IMR-90 (cell line): Measurements from ENCODE around the gene NTRK3. TPM values are rescaled to one million over a fixed set of nuclear protein-coding genes. Genes with fewer than 3 reads are reported as not detected.

ENCODE experiments used
- ATAC-seq: fragments of 200-7000 bp; cut with Tn5 transposase; 2 replicates; pipeline ENCODE4 v1.9.1; 2020; ENCODE audit warnings: low read depth, mild to moderate bottlenecking, moderate library complexity
- BruUV-seq: library from RNA; stranded (reverse); fragments of 400-500 nt; replicated peaks from 2 replicates; lab custom pipeline; 2021; lab: Mats Ljungman, UMichigan
- CTCF ChIA-PET: fragments of 300-600 bp; formaldehyde crosslinking; extraction: SDS; loops from one replicate; lab custom pipeline; 2021; ENCODE audit warnings: antibody characterized with exemption; lab: Yijun Ruan, JAX
- POLR2A ChIA-PET: fragments of 300-600 bp; sonication (Branson Sonifier 250); formaldehyde crosslinking; loops from one replicate; lab custom pipeline; 2022; ENCODE audit warnings: antibody characterized with exemption; ENCODE audit not compliant: unreplicated experiment; lab: Charles Lee
- DNase-seq: peaks from one replicate; pipeline ENCODE4 v3.0.0; 2013
- H2AFZ ChIP-seq: replicated peaks from 2 replicates; pipeline ENCODE3; 2013; ENCODE audit warnings: low read length, mild to moderate bottlenecking; ENCODE audit not compliant: poor library complexity
- H2AK5ac ChIP-seq: 2 replicates; pipeline ENCODE4 v1.6.1; 2013; ENCODE audit warnings: low read depth, low read length, inconsistent platforms
- H2AK9ac ChIP-seq: replicated peaks from 2 replicates; pipeline ENCODE3; 2013; ENCODE audit warnings: mild to moderate bottlenecking, low read depth, low read length, moderate library complexity; ENCODE audit not compliant: poor library complexity
- H2BK120ac ChIP-seq: 2 replicates; pipeline ENCODE4 v1.6.1; 2013; ENCODE audit warnings: low read depth, low read length, inconsistent platforms
- H2BK15ac ChIP-seq: 3 replicates; pipeline ENCODE4 v1.6.1; 2013; ENCODE audit warnings: low read depth, low read length, inconsistent platforms
- H2BK20ac ChIP-seq: 2 replicates; pipeline ENCODE4 v1.6.1; 2013; ENCODE audit warnings: low read depth, mild to moderate bottlenecking, inconsistent platforms, low read length, moderate library complexity
- H2BK5ac ChIP-seq: 2 replicates; pipeline ENCODE4 v1.6.1; 2013; ENCODE audit warnings: mild to moderate bottlenecking, low read depth, low read length, inconsistent platforms; ENCODE audit not compliant: poor library complexity, severe bottlenecking
- H3K14ac ChIP-seq: replicated peaks from 2 replicates; pipeline ENCODE4 v1.6.1; 2013; ENCODE audit warnings: low read depth, low read length, inconsistent platforms
- H3K18ac ChIP-seq: 2 replicates; pipeline ENCODE4 v1.6.1; 2013; ENCODE audit warnings: low read depth, low read length, control low read depth
- H3K23ac ChIP-seq: 2 replicates; pipeline ENCODE4 v1.6.1; 2013; ENCODE audit warnings: low read depth, low read length, inconsistent platforms
- H3K27ac ChIP-seq: 2 replicates; pipeline ENCODE4 v1.5.1; 2013; ENCODE audit warnings: mild to moderate bottlenecking, control low read depth, low read length; ENCODE audit not compliant: insufficient read depth
- H3K27me3 ChIP-seq: 2 replicates; pipeline ENCODE4 v1.6.1; 2013; ENCODE audit warnings: low read length; ENCODE audit not compliant: control insufficient read depth, insufficient read depth
- H3K36me3 ChIP-seq: 2 replicates; pipeline ENCODE4 v1.6.1; 2013; ENCODE audit warnings: low read length, mixed read lengths; ENCODE audit not compliant: control insufficient read depth, insufficient read depth
- H3K4ac ChIP-seq: 2 replicates; pipeline ENCODE4 v1.6.1; 2013; ENCODE audit warnings: low read depth, low read length, inconsistent platforms
- H3K4me1 ChIP-seq: 2 replicates; pipeline ENCODE4 v1.6.1; 2013; ENCODE audit warnings: low read length, mixed read lengths; ENCODE audit not compliant: control insufficient read depth, insufficient read depth
- H3K4me2 ChIP-seq: 2 replicates; pipeline ENCODE4 v1.6.1; 2013; ENCODE audit warnings: low read depth, mild to moderate bottlenecking, control low read depth, low read length, moderate library complexity
- H3K4me3 ChIP-seq: 2 replicates; pipeline ENCODE4 v1.5.1; 2013; ENCODE audit warnings: low read depth, mild to moderate bottlenecking, control low read depth, low read length, moderate library complexity; ENCODE audit not compliant: insufficient read depth
- H3K56ac ChIP-seq: 2 replicates; pipeline ENCODE4 v1.6.1; 2013; ENCODE audit warnings: low read length, inconsistent platforms; ENCODE audit not compliant: insufficient read depth; ENCODE audit errors: extremely low read depth
- H3K79me1 ChIP-seq, 2 experiments: 2 replicates each; pipeline ENCODE4 v1.6.1; 2013; ENCODE audit warnings: low read length in 2 of 2, inconsistent platforms in 1 of 2, low read depth in 1 of 2
- H3K9ac ChIP-seq: 2 replicates; pipeline ENCODE4 v1.6.1; 2013; ENCODE audit warnings: low read depth, low read length, control low read depth
- H3K9me1 ChIP-seq: 2 replicates; pipeline ENCODE4 v1.6.1; 2013; ENCODE audit warnings: low read length, inconsistent platforms; ENCODE audit not compliant: insufficient read depth
- H3K9me3 ChIP-seq: 2 replicates; pipeline ENCODE4 v1.6.1; 2013; ENCODE audit warnings: low read length; ENCODE audit not compliant: control insufficient read depth, insufficient read depth
- H4K20me1 ChIP-seq: 2 replicates; pipeline ENCODE4 v1.6.1; 2013; ENCODE audit warnings: low read length, inconsistent platforms; ENCODE audit not compliant: insufficient read depth
- H4K5ac ChIP-seq: 2 replicates; pipeline ENCODE4 v1.6.1; 2013; ENCODE audit warnings: mild to moderate bottlenecking, low read depth, low read length, control low read depth
- H4K8ac ChIP-seq, 2 experiments: 2 replicates each; pipeline ENCODE4 v1.6.1; 2013; ENCODE audit warnings: low read depth in 2 of 2, low read length in 2 of 2, control low read depth in 1 of 2, inconsistent platforms in 1 of 2
- H4K91ac ChIP-seq: 2 replicates; pipeline ENCODE4 v1.6.1; 2013; ENCODE audit warnings: low read depth, low read length, inconsistent platforms; ENCODE audit not compliant: insufficient read depth
- BHLHE40 ChIP-seq: fragments of 150-350 bp; IDR thresholded peaks from 2 replicates; pipeline ENCODE4 v1.6.1; 2016; ENCODE audit warnings: mild to moderate bottlenecking, low read depth, low read length
- CEBPB ChIP-seq: IDR thresholded peaks from 2 replicates; pipeline ENCODE4 v1.6.1; 2012; ENCODE audit warnings: low read depth, low read length, improper control_type of control experiment
- CHD1 ChIP-seq: IDR thresholded peaks from 2 replicates; pipeline ENCODE4 v1.6.1; 2012; ENCODE audit warnings: low read depth, low read length, improper control_type of control experiment
- FOS ChIP-seq: fragments of 150-350 bp; IDR thresholded peaks from 2 replicates; pipeline ENCODE4 v1.6.1; 2016; ENCODE audit warnings: low read depth, low read length
- MAFK ChIP-seq: IDR thresholded peaks from 2 replicates; pipeline ENCODE4 v1.6.1; 2012; ENCODE audit warnings: low read depth, low read length, improper control_type of control experiment
- MAZ ChIP-seq: IDR thresholded peaks from 2 replicates; pipeline ENCODE4 v1.6.1; 2012; ENCODE audit warnings: low read depth, mild to moderate bottlenecking, low read length, improper control_type of control experiment, moderate library complexity, borderline replicate concordance
- MXI1 ChIP-seq: IDR thresholded peaks from 2 replicates; pipeline ENCODE4 v1.6.1; 2012; ENCODE audit warnings: low read depth, mild to moderate bottlenecking, low read length, moderate library complexity, borderline replicate concordance
- NFE2L2 ChIP-seq: fragments of 150-350 bp; IDR thresholded peaks from 2 replicates; pipeline ENCODE4 v1.6.1; 2016; ENCODE audit warnings: low read depth, mild to moderate bottlenecking, low read length
- POLR2A ChIP-seq: IDR thresholded peaks from 2 replicates; pipeline ENCODE4 v1.6.1; 2012; ENCODE audit warnings: mild to moderate bottlenecking, low read depth, low read length
- RAD21 ChIP-seq: IDR thresholded peaks from 2 replicates; pipeline ENCODE4 v1.6.1; 2012; ENCODE audit warnings: low read length, improper control_type of control experiment
- RCOR1 ChIP-seq: IDR thresholded peaks from 2 replicates; pipeline ENCODE4 v1.6.1; 2012; ENCODE audit warnings: mild to moderate bottlenecking, low read length, improper control_type of control experiment; ENCODE audit not compliant: insufficient replicate concordance
- RFX5 ChIP-seq: IDR thresholded peaks from 2 replicates; pipeline ENCODE4 v1.8.0; 2012; ENCODE audit warnings: low read depth, mild to moderate bottlenecking, low read length, moderate library complexity
- SMC3 ChIP-seq: fragments of 150-350 bp; IDR thresholded peaks from 2 replicates; pipeline ENCODE4 v1.6.1; 2016; ENCODE audit warnings: low read depth, mild to moderate bottlenecking, antibody characterized with exemption, low read length, moderate library complexity
- WGBS, 2 experiments: methylation state at CpG; one replicate each; pipeline versions ENCODE4 v1.1.5 to v1.1.7; 2013; ENCODE audit warnings: missing lambda C conversion rate in 2 of 2; ENCODE audit not compliant: insufficient read length in 1 of 2; ENCODE audit errors: extremely low coverage in 2 of 2; 5-methylcytosine and 5-hydroxymethylcytosine counted together
- dilution Hi-C: fragments of 300-500 bp; cut with HindIII; formaldehyde crosslinking; loops from one replicate; pipeline ENCODE4 v1.14.3; 2018; ENCODE audit warnings: low sequenced_read_pairs; ENCODE audit not compliant: unreplicated experiment
- in situ Hi-C: fragments of 300-500 bp; cut with MboI; formaldehyde crosslinking; loops from 3 replicates; pipeline ENCODE4 v1.14.3; 2019; ENCODE audit warnings: low sequenced_read_pairs, inconsistent platforms, mixed read lengths
- intact Hi-C: fragments of 100-400 bp; cut with micrococcal nuclease; formaldehyde crosslinking; loops from 2 replicates; pipeline ENCODE4 v1.10.0; 2022
- polyA plus RNA-seq, 3 experiments: library from polyadenylated mRNA; depleted of rRNA; stranded (reverse); fragments of >200 nt; gene quantifications; 2 replicates each; pipeline ENCODE4 v1.2.3, GENCODE V29; 2012; ENCODE audit warnings: low replicate concordance in 1 of 3
- total RNA-seq: library from RNA; depleted of rRNA; stranded (reverse); fragments of >200 nt; gene quantifications from 2 replicates; pipeline ENCODE4 v1.2.3, GENCODE V29; 2012
- TF ChIP-seq, protein P1 (sequence below): fragments of 150-350 bp; IDR thresholded peaks from 2 replicates; pipeline ENCODE4 v1.6.1; 2017; ENCODE audit warnings: mild to moderate bottlenecking, antibody characterized with exemption, low read length, low read depth
- TF ChIP-seq, protein P2 (sequence below): fragments of 150-350 bp; IDR thresholded peaks from 2 replicates; pipeline ENCODE4 v1.6.1; 2016; ENCODE audit warnings: low read depth, mild to moderate bottlenecking, low read length, moderate library complexity, borderline replicate concordance
- TF ChIP-seq, protein P3 (sequence below): conservative IDR thresholded peaks from 2 replicates; pipeline ENCODE4 v1.5.1; 2012; ENCODE audit warnings: mild to moderate bottlenecking, low read depth, low read length, improper control_type of control experiment

NTRK3 gene
- total and polyA plus RNA-seq, 2 of the 4 experiments (the other 2 are of a cell fraction), result under 0.01 to 0.15 TPM

DNA sequence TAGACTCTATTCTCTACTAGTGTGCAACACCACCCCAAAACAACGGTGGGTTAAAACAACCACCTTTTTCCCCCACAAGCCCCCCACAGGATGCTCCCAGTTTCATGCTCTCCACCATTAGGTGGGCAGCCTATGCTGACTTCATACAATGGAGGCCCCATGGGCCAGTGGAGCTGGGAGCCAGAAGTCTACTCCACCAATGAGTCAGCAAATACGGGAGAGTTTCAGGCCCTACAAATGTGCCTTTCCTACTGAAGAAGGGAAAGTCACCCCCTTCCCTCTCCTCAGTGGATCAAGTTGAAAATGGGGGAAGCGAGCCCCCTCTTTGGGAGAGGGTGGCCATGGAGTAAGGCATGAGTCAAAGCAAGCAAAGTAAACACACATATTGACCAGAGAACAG lies 278.6 kb downstream of the NTRK3 start:
- no peak for DNase-seq
- Histone ChIP-seq H3K9ac (no peak overlapping the region), H2AK9ac (no peak overlapping the region), H4K20me1 (no peaks in the 10 kb centered on the region), H4K8ac (no peak overlapping the region), H3K27ac (no peak overlapping the region), H2BK120ac (no peak overlapping the region), H3K56ac (no peak overlapping the region), H2BK20ac (no peak overlapping the region), H3K27me3 (no peaks in the 10 kb centered on the region), H3K9me1 (no peaks in the 10 kb centered on the region), H4K5ac (no peak overlapping the region), H3K23ac (no peak overlapping the region), H2BK15ac (no peak overlapping the region), H3K4me3 (no peak overlapping the region), H3K36me3 (no peaks in the 10 kb centered on the region), H4K91ac (no peak overlapping the region), H3K18ac (no peak overlapping the region), H2AFZ (no peak overlapping the region), H2AK5ac (no peak overlapping the region), H3K4me2 (no peak overlapping the region), H3K14ac (no peak overlapping the region), H3K4me1 (no peaks in the 10 kb centered on the region), H3K79me1 (no peaks in the 10 kb centered on the region), H3K9me3 (peaks cover 28% of the 10 kb centered on the region), H3K4ac (no peak overlapping the region), H2BK5ac (no peak overlapping the region)
- CTCF ChIA-PET, result no interaction called here
- dilution Hi-C loops, result no loop called here
- POLR2A ChIA-PET, result no interaction called here
- in situ Hi-C loops, result no loop called here
- no peak for TF ChIP-seq MAFK
- no peak for TF ChIP-seq MXI1
- TF ChIP-seq RCOR1, result no peak
- no peak for TF ChIP-seq NFE2L2
- TF ChIP-seq, protein P1, sequence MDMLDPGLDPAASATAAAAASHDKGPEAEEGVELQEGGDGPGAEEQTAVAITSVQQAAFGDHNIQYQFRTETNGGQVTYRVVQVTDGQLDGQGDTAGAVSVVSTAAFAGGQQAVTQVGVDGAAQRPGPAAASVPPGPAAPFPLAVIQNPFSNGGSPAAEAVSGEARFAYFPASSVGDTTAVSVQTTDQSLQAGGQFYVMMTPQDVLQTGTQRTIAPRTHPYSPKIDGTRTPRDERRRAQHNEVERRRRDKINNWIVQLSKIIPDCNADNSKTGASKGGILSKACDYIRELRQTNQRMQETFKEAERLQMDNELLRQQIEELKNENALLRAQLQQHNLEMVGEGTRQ, result no peak
- no peak for TF ChIP-seq BHLHE40
- TF ChIP-seq CHD1, result no peak
- TF ChIP-seq POLR2A, result no peak
- no peak for TF ChIP-seq RFX5
- no peak for TF ChIP-seq SMC3
- TF ChIP-seq CEBPB, result no peak
- TF ChIP-seq, protein P2, sequence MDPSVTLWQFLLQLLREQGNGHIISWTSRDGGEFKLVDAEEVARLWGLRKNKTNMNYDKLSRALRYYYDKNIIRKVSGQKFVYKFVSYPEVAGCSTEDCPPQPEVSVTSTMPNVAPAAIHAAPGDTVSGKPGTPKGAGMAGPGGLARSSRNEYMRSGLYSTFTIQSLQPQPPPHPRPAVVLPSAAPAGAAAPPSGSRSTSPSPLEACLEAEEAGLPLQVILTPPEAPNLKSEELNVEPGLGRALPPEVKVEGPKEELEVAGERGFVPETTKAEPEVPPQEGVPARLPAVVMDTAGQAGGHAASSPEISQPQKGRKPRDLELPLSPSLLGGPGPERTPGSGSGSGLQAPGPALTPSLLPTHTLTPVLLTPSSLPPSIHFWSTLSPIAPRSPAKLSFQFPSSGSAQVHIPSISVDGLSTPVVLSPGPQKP, result no peak
- TF ChIP-seq, protein P3, sequence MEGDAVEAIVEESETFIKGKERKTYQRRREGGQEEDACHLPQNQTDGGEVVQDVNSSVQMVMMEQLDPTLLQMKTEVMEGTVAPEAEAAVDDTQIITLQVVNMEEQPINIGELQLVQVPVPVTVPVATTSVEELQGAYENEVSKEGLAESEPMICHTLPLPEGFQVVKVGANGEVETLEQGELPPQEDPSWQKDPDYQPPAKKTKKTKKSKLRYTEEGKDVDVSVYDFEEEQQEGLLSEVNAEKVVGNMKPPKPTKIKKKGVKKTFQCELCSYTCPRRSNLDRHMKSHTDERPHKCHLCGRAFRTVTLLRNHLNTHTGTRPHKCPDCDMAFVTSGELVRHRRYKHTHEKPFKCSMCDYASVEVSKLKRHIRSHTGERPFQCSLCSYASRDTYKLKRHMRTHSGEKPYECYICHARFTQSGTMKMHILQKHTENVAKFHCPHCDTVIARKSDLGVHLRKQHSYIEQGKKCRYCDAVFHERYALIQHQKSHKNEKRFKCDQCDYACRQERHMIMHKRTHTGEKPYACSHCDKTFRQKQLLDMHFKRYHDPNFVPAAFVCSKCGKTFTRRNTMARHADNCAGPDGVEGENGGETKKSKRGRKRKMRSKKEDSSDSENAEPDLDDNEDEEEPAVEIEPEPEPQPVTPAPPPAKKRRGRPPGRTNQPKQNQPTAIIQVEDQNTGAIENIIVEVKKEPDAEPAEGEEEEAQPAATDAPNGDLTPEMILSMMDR, result no peak
- TF ChIP-seq FOS, result no peak
- TF ChIP-seq RAD21, result no peak
- no peak for TF ChIP-seq MAZ
- ATAC-seq, result no peak
- BruUV-seq, result no TSS peak
- intact Hi-C loops, result no loop called here
- WGBS, 2 experiments, result no CpG with 5 or more reads among the region's 3 CpGs
